HEK293T (cell line): ENCODE data around the gene TIPIN.

ENCODE experiments used
- ARNT ChIP-seq: fragments of 450-650 bp; IDR thresholded peaks from 2 replicates; pipeline ENCODE4 v1.6.1; 2017; ENCODE audit warnings: mild to moderate bottlenecking
- BHLHE40 ChIP-seq: fragments of 450-650 bp; IDR thresholded peaks from 2 replicates; pipeline ENCODE4 v1.6.1; 2016; ENCODE audit warnings: mild to moderate bottlenecking, moderate library complexity, borderline replicate concordance
- CTBP1 ChIP-seq: fragments of 450-650 bp; IDR thresholded peaks from 2 replicates; pipeline ENCODE4 v1.6.1; 2016; ENCODE audit warnings: borderline replicate concordance
- ELF4 ChIP-seq: fragments of 450-650 bp; IDR thresholded peaks from 2 replicates; pipeline ENCODE4 v1.6.1; 2017; ENCODE audit warnings: antibody characterized with exemption
- FOXA1 ChIP-seq: fragments of 450-650 bp; IDR thresholded peaks from 2 replicates; pipeline ENCODE4 v1.6.1; 2016; ENCODE audit warnings: mild to moderate bottlenecking
- FOXK2 ChIP-seq: fragments of 450-650 bp; IDR thresholded peaks from 2 replicates; pipeline ENCODE4 v1.6.1; 2016; ENCODE audit warnings: mild to moderate bottlenecking
- FOXM1 ChIP-seq: fragments of 450-650 bp; IDR thresholded peaks from 2 replicates; pipeline ENCODE4 v1.6.1; 2017; ENCODE audit warnings: mild to moderate bottlenecking, borderline replicate concordance
- L3MBTL2 ChIP-seq: fragments of 450-650 bp; conservative IDR thresholded peaks from 2 replicates; pipeline ENCODE4 v1.6.1; 2016; ENCODE audit warnings: mild to moderate bottlenecking
- NFRKB ChIP-seq: fragments of 450-650 bp; IDR thresholded peaks from 2 replicates; pipeline ENCODE4 v1.6.1; 2016; ENCODE audit warnings: mild to moderate bottlenecking, moderate library complexity
- SP1 ChIP-seq: fragments of 450-650 bp; IDR thresholded peaks from 2 replicates; pipeline ENCODE4 v1.6.1; 2017
- SUZ12 ChIP-seq: fragments of 450-650 bp; IDR thresholded peaks from 2 replicates; pipeline ENCODE4 v1.6.1; 2016; ENCODE audit warnings: mild to moderate bottlenecking
- TARDBP ChIP-seq: fragments of 450-650 bp; IDR thresholded peaks from 2 replicates; pipeline ENCODE4 v1.6.1; 2016
- ZNF384 ChIP-seq: fragments of 450-650 bp; IDR thresholded peaks from 2 replicates; pipeline ENCODE4 v1.6.1; 2016

- no peak for TF ChIP-seq ARNT
- TF ChIP-seq SP1: no peak
- no peak for TF ChIP-seq FOXA1
- TF ChIP-seq CTBP1: no peak
- no peak for TF ChIP-seq ELF4
- no peak for TF ChIP-seq L3MBTL2
- TF ChIP-seq SUZ12: no peak
- TF ChIP-seq NFRKB: no peak
- TF ChIP-seq TARDBP: no peak
- TF ChIP-seq ZNF384: no peak
- TF ChIP-seq FOXM1: no peak
- TF ChIP-seq BHLHE40: no peak
- no peak for TF ChIP-seq FOXK2
Measured at GRCh38 chr15:66323312-66323928, 33.1 kb downstream of the TIPIN start.
